HepG2 (cell line): ENCODE measurements around the gene LAMC3. TPM values are rescaled to one million over a fixed set of nuclear protein-coding genes. Genes with fewer than 3 reads are reported as not detected.

Experiments used
- ATAC-seq: fragments of 200-7000 bp; cut with Tn5 transposase; 3 replicates; pipeline ENCODE4 v1.9.1; 2020; ENCODE audit warnings: mild to moderate bottlenecking, moderate library complexity
- BruUV-seq: library from RNA; stranded (reverse); fragments of 400-500 nt; replicated peaks from 2 replicates; lab custom pipeline; 2021; lab: Mats Ljungman, UMichigan
- CTCF ChIA-PET: fragments of 300-600 bp; formaldehyde crosslinking; extraction: SDS; loops from one replicate; lab custom pipeline; 2021; ENCODE audit warnings: low total read pairs, inconsistent platforms, low intra/inter-chr PET ratio; lab: Yijun Ruan, JAX
- POLR2A ChIA-PET: fragments of 350-600 bp; sonication (Branson Sonifier 250); formaldehyde crosslinking; loops from one replicate; lab custom pipeline; 2020; ENCODE audit warnings: antibody characterized with exemption, inconsistent platforms; lab: Yijun Ruan, JAX
- DNase-seq: peaks from one replicate; pipeline ENCODE4 v3.0.0-alpha.2; 2015; ENCODE audit warnings: low spot score
- FAIRE-seq: peaks from 3 replicates; lab custom pipeline; 2011; peaks lifted over from hg19 to GRCh38; lab: Jason Lieb, UNC
- H2AFZ ChIP-seq: one replicate; pipeline ENCODE4 v1.6.1; 2011; ENCODE audit warnings: low read length, inconsistent platforms
- H3K27ac ChIP-seq: fragments of 300-600 bp; 3 replicates; pipeline ENCODE4 v1.8.0; 2011; ENCODE audit warnings: mixed run types, mild to moderate bottlenecking, mixed read lengths, low read length, inconsistent platforms; ENCODE audit not compliant: insufficient read depth; ENCODE audit errors: extremely low read length
- H3K27me3 ChIP-seq, 2 experiments: fragments of 200-600 bp in 1 of 2; 2 replicates in 1 of 2; 3 replicates in 1 of 2; pipeline versions ENCODE4 v1.6.0 to v1.8.0; 2011; ENCODE audit warnings: low read length in 2 of 2, mild to moderate bottlenecking in 2 of 2, moderate library complexity in 2 of 2, inconsistent platforms in 1 of 2; ENCODE audit not compliant: insufficient read depth in 2 of 2, control insufficient read depth in 1 of 2
- H3K36me3 ChIP-seq, 2 experiments: fragments of 200-600 bp in 1 of 2; replicated peaks in 1 of 2; 2 replicates in 1 of 2; 3 replicates in 1 of 2; pipeline versions ENCODE4 v1.5.1 to v1.8.0; 2011; ENCODE audit warnings: low read length in 2 of 2, inconsistent platforms in 1 of 2; ENCODE audit not compliant: insufficient read depth in 2 of 2, control insufficient read depth in 1 of 2
- H3K4me1 ChIP-seq: 2 replicates; pipeline ENCODE4 v1.5.1; 2012; ENCODE audit warnings: low read length, inconsistent platforms; ENCODE audit not compliant: insufficient read depth
- H3K4me2 ChIP-seq: 2 replicates; pipeline ENCODE4 v1.6.0; 2011; ENCODE audit warnings: low read depth, low read length, inconsistent platforms
- H3K4me3 ChIP-seq, 3 experiments: fragments of 200-600 bp in 1 of 3; sonication (generic), shearing (Covaris generic) in 1 of 3; replicated peaks in 1 of 3; 2 replicates each; pipeline ENCODE4 v1.5.1; 2011 to 2016; ENCODE audit warnings: low read length in 3 of 3, inconsistent platforms in 2 of 3, low read depth in 2 of 3, mild to moderate bottlenecking in 2 of 3, control low read depth in 1 of 3, mixed read lengths in 1 of 3; ENCODE audit not compliant: insufficient read depth in 1 of 3
- H3K79me2 ChIP-seq: one replicate; pipeline ENCODE4 v1.6.1; 2011; ENCODE audit warnings: low read length, inconsistent platforms; ENCODE audit not compliant: insufficient read depth
- H3K9ac ChIP-seq: 2 replicates; pipeline ENCODE4 v1.6.0; 2011; ENCODE audit warnings: mild to moderate bottlenecking, low read depth, low read length, inconsistent platforms; ENCODE audit not compliant: insufficient read depth
- H3K9me3 ChIP-seq: 2 replicates; pipeline ENCODE4 v1.5.1; 2012; ENCODE audit warnings: mild to moderate bottlenecking, low read length
- H4K20me1 ChIP-seq: 2 replicates; pipeline ENCODE4 v1.6.0; 2011; ENCODE audit warnings: inconsistent platforms, mild to moderate bottlenecking, low read length, moderate library complexity; ENCODE audit not compliant: insufficient read depth
- ATRX ChIP-seq: sonication (generic); formaldehyde crosslinking; IDR thresholded peaks from 2 replicates; pipeline ENCODE4 v1.4.0; 2020; ENCODE audit warnings: missing genetic modification reagents, borderline replicate concordance
- CENPBD1 ChIP-seq: sonication (generic); formaldehyde crosslinking; IDR thresholded peaks from 2 replicates; pipeline ENCODE4 v1.8.0; 2022; ENCODE audit warnings: missing genetic modification reagents, low read depth, mild to moderate bottlenecking, borderline replicate concordance
- CENPT ChIP-seq: sonication (generic); formaldehyde crosslinking; IDR thresholded peaks from 2 replicates; pipeline ENCODE4 v1.8.0; 2022; ENCODE audit warnings: low read depth, mild to moderate bottlenecking, moderate library complexity, missing genetic modification reagents
- ELF3 ChIP-seq: IDR thresholded peaks from 2 replicates; pipeline ENCODE4 v1.6.1; 2016; ENCODE audit warnings: missing genetic modification reagents, missing compliant biosample characterization
- GATAD1 ChIP-seq: IDR thresholded peaks from 2 replicates; pipeline ENCODE4 v1.6.1; 2016; ENCODE audit warnings: missing genetic modification reagents, missing compliant biosample characterization
- HDAC1 ChIP-seq: sonication (generic); formaldehyde crosslinking; IDR thresholded peaks from 2 replicates; pipeline ENCODE4 v1.5.1; 2020; ENCODE audit warnings: mild to moderate bottlenecking, missing genetic modification reagents
- IKZF5 ChIP-seq: IDR thresholded peaks from 2 replicates; pipeline ENCODE4 v1.6.1; 2018; ENCODE audit warnings: missing genetic modification reagents, mild to moderate bottlenecking, missing compliant biosample characterization
- KLF16 ChIP-seq, 2 experiments: sonication (generic) in 1 of 2; formaldehyde crosslinking in 1 of 2; IDR thresholded peaks; 2 replicates each; pipeline versions ENCODE4 v1.6.1 to v1.8.0; 2016 to 2023; ENCODE audit warnings: missing genetic modification reagents in 2 of 2, missing compliant biosample characterization in 1 of 2
- MTERF4 ChIP-seq: sonication (generic); formaldehyde crosslinking; IDR thresholded peaks from 2 replicates; pipeline ENCODE4 v1.8.0; 2023; ENCODE audit warnings: mild to moderate bottlenecking, missing genetic modification reagents
- PRDM10 ChIP-seq: sonication (generic); formaldehyde crosslinking; IDR thresholded peaks from 2 replicates; pipeline ENCODE4 v1.4.0; 2020; ENCODE audit warnings: low read depth, missing genetic modification reagents
- RXRA ChIP-seq: sonication (generic); formaldehyde crosslinking; IDR thresholded peaks from 2 replicates; pipeline ENCODE4 v1.5.1; 2020; ENCODE audit warnings: missing genetic modification reagents
- SMAD1 ChIP-seq: sonication (generic); formaldehyde crosslinking; IDR thresholded peaks from 2 replicates; pipeline ENCODE4 v1.4.0; 2020; ENCODE audit warnings: missing genetic modification reagents, low read depth, mild to moderate bottlenecking, borderline replicate concordance
- SRY ChIP-seq: sonication (generic); formaldehyde crosslinking; IDR thresholded peaks from 2 replicates; pipeline ENCODE4 v1.8.0; 2022; ENCODE audit warnings: mild to moderate bottlenecking, missing genetic modification reagents
- ZBTB37 ChIP-seq: sonication (generic); formaldehyde crosslinking; IDR thresholded peaks from 2 replicates; pipeline ENCODE4 v1.4.0; 2020; ENCODE audit warnings: mild to moderate bottlenecking, missing genetic modification reagents
- ZNF121 ChIP-seq: sonication (generic); formaldehyde crosslinking; IDR thresholded peaks from 2 replicates; pipeline ENCODE4 v1.5.0; 2020; ENCODE audit warnings: mild to moderate bottlenecking, missing genetic modification reagents
- ZNF260 ChIP-seq: sonication (generic); formaldehyde crosslinking; IDR thresholded peaks from 2 replicates; pipeline ENCODE4 v1.4.0; 2020; ENCODE audit warnings: missing genetic modification reagents, low read depth, mild to moderate bottlenecking, borderline replicate concordance
- ZNF3 ChIP-seq: IDR thresholded peaks from 2 replicates; pipeline ENCODE4 v1.7.0; 2017; ENCODE audit warnings: inconsistent platforms
- ZNF451 ChIP-seq: sonication (generic); formaldehyde crosslinking; IDR thresholded peaks from 2 replicates; pipeline ENCODE4 v1.5.0; 2020; ENCODE audit warnings: mild to moderate bottlenecking, missing genetic modification reagents
- WGBS: methylation state at CpG from one replicate; pipeline ENCODE4 v1.1.6; 2017; ENCODE audit warnings: low lambda C conversion rate; 5-methylcytosine and 5-hydroxymethylcytosine counted together
- in situ Hi-C: cut with HindIII; loops from 2 replicates; pipeline ENCODE4 v1.10.0; 2017; ENCODE audit warnings: low pct_unique_long_range_greater_than_20kb; ENCODE audit not compliant: extremely low pct_ligation_motif_present
- intact Hi-C: fragments of 100-400 bp; cut with micrococcal nuclease; formaldehyde crosslinking; loops from one replicate; pipeline ENCODE4 v1.10.0; 2022; ENCODE audit not compliant: unreplicated experiment
- polyA plus RNA-seq, 8 experiments: library from polyadenylated mRNA; depleted of rRNA in 3 of 8; stranded (reverse) in 7 of 8; unstranded in 1 of 8; fragments of >200 nt; fragmentation: Illumina TruSeq in 4 of 8; extraction: Trizol in 4 of 8; gene quantifications; 2 replicates each; pipeline versions ENCODE4 v1.2.1 to v1.2.3, GENCODE V29; 2011 to 2016; ENCODE audit warnings: low read depth in 4 of 8, missing spikeins in 1 of 8, mixed read lengths in 1 of 8; ENCODE audit not compliant: insufficient read depth in 1 of 8
- total RNA-seq, 5 experiments: library from RNA; depleted of rRNA; stranded (reverse); fragments of >200 nt; fragmentation: Illumina TruSeq; extraction: Trizol; gene quantifications; 2 replicates each; pipeline ENCODE4 v1.2.3, GENCODE V29; 2016; ENCODE audit warnings: low read depth in 1 of 5

Gene LAMC3
- total and polyA plus RNA-seq, 2 of the 13 experiments (the other 11 are each of a cell fraction or from before 2014, with no cell fraction given): 0.07 to 0.57 TPM

GRCh38 chr9:130970855-130971254, 38.1 kb upstream of the LAMC3 start:
- WGBS: 12% methylated on average over 3 of the region's 3 CpGs
- CTCF ChIA-PET: no interaction called here
- Histone ChIP-seq H3K36me3 (no peaks in the 10 kb centered on the region), H3K4me3 (no peak overlapping the region), H4K20me1 (no peaks in the 10 kb centered on the region), H3K9me3 (no peaks in the 10 kb centered on the region), H3K27me3 (peaks cover 17 to 75% of the 10 kb centered on the region in 2 experiments; a peak in 4 of 5 replicates), H3K79me2 (no peaks in the 10 kb centered on the region), H3K4me1 (no peaks in the 10 kb centered on the region), H3K27ac (no peak overlapping the region), H2AFZ (no peak overlapping the region), H3K4me2 (no peak overlapping the region), H3K9ac (no peak overlapping the region)
- POLR2A ChIA-PET: no interaction called here
- DNase-seq: no peak
- no peak for ATAC-seq
- intact Hi-C loops (no loop called here), in situ Hi-C loops (no loop called here)
- BruUV-seq: no TSS peak
- no peak for FAIRE-seq
- no peak for TF ChIP-seq ATRX (CRISPR knock-in tag)
- no peak for TF ChIP-seq PRDM10 (CRISPR knock-in tag)
- no peak for TF ChIP-seq SMAD1
- no peak for TF ChIP-seq KLF16 (CRISPR knock-in tag; IDR thresholded peaks at IDR 0.05)
- no peak for TF ChIP-seq CENPT
- TF ChIP-seq ZBTB37 (CRISPR knock-in tag): no peak
- TF ChIP-seq ELF3 (CRISPR knock-in tag): no peak
- no peak for TF ChIP-seq HDAC1 (CRISPR knock-in tag)
- no peak for TF ChIP-seq ZNF121 (CRISPR knock-in tag)
- no peak for TF ChIP-seq IKZF5 (CRISPR knock-in tag)
- no peak for TF ChIP-seq SRY (CRISPR knock-in tag)
- TF ChIP-seq ZNF260 (CRISPR knock-in tag): no peak
- TF ChIP-seq ZNF451 (CRISPR knock-in tag): no peak
- no peak for TF ChIP-seq GATAD1
- no peak for TF ChIP-seq MTERF4
- TF ChIP-seq RXRA (CRISPR knock-in tag): no peak
- no peak for TF ChIP-seq CENPBD1 (CRISPR knock-in tag)
- TF ChIP-seq ZNF3: no peak
